HL-60 (cell line): ENCODE results near the gene CCDC192.
"Not testable (repeated sequence)": the region's sequence is repeated elsewhere in the genome, so short reads cannot be mapped to it uniquely, and the experiment has no call there.

Source experiments
- CTCF ChIP-seq: IDR thresholded peaks from one replicate; pipeline ENCODE4 v1.5.1; 2011; ENCODE audit warnings: low read length, control low read depth, inconsistent platforms; ENCODE audit not compliant: insufficient read depth
- GABPA ChIP-seq: IDR thresholded peaks from 2 replicates; pipeline ENCODE4 v1.6.1; 2012; ENCODE audit warnings: low read depth
- POLR2AphosphoS5 ChIP-seq: IDR thresholded peaks from 2 replicates; pipeline ENCODE4 v1.6.1; 2012; ENCODE audit warnings: low read depth
- REST ChIP-seq: IDR thresholded peaks from 2 replicates; pipeline ENCODE4 v1.6.1; 2012; ENCODE audit warnings: low read depth; ENCODE audit not compliant: insufficient replicate concordance
- SPI1 ChIP-seq: IDR thresholded peaks from 2 replicates; pipeline ENCODE4 v1.6.1; 2012; ENCODE audit warnings: low read depth, mild to moderate bottlenecking, borderline replicate concordance

DNA sequence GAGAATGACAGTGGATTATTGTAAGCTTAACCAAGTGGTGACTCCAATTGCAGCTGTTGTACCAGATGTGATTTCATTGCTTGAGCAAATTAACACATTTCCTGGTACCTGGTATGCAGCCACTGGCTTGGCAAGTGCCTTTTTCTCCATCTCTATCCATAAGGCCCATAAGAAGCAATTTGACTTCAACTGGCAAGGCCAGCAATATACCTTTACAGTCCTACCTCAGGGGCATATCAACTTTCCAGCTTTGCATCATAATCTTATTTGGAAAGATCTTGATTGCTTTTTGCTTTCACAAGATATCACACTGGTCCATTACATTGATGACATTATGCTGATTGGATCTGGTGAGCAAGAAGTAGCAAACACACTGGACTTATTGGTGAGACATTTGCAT lies 26.2 kb upstream of the CCDC192 start:
- not testable (repeated sequence) for TF ChIP-seq POLR2AphosphoS5, CTCF, SPI1, REST, GABPA
